Prostate gland (tissue), 2 donors: ENCODE data around the gene IFI16. TPM values are rescaled to one million over a fixed set of nuclear protein-coding genes. Genes with fewer than 3 reads are reported as not detected.
"Not testable (repeated sequence)": the region's sequence is repeated elsewhere in the genome, so short reads cannot be mapped to it uniquely, and the experiment has no call there.

Experiments used
- DNase-seq: peaks from one replicate; pipeline ENCODE4 v3.0.0-alpha.2; 2019; ENCODE audit warnings: low spot score
- H3K27ac ChIP-seq, 2 donors: fragments of 200-600 bp; sonication (generic); 2 replicates each; pipeline ENCODE4 v1.5.1; 2017 to 2019
- H3K27me3 ChIP-seq: fragments of 200-600 bp; sonication (generic); replicated peaks from 2 replicates; pipeline ENCODE4 v1.5.1; 2019; ENCODE audit not compliant: insufficient read depth
- H3K36me3 ChIP-seq, 2 donors: fragments of 200-600 bp; sonication (generic); 1 replicate in 1 of 2; 2 replicates in 1 of 2; pipeline versions ENCODE4 v1.5.1 to v1.8.1; 2017 to 2019
- H3K4me1 ChIP-seq: fragments of 200-600 bp; sonication (generic); replicated peaks from 2 replicates; pipeline ENCODE4 v1.5.1; 2019
- H3K4me3 ChIP-seq, 2 donors: fragments of 200-600 bp; sonication (generic); 2 replicates each; pipeline ENCODE4 v1.5.1; 2017 to 2019
- H3K9me3 ChIP-seq: fragments of 200-600 bp; sonication (generic); 2 replicates; pipeline ENCODE4 v1.5.1; 2017
- CTCF ChIP-seq, 4 experiments: fragments of 200-600 bp in 2 of 4; fragments of 450-650 bp in 2 of 4; sonication (generic) in 2 of 4; IDR thresholded peaks; 1 replicate in 3 of 4; 2 replicates in 1 of 4; pipeline ENCODE4 v1.5.1; 2016 to 2019; ENCODE audit warnings: antibody characterized with exemption in 4 of 4, mild to moderate bottlenecking in 2 of 4, moderate library complexity in 2 of 4
- POLR2A ChIP-seq: fragments of 450-650 bp; IDR thresholded peaks from one replicate; pipeline ENCODE4 v1.6.1; 2016; ENCODE audit warnings: antibody characterized with exemption, mild to moderate bottlenecking
- POLR2AphosphoS5 ChIP-seq: sonication (generic); formaldehyde crosslinking; IDR thresholded peaks from one replicate; pipeline ENCODE4 v1.6.1; 2017; ENCODE audit warnings: antibody characterized with exemption
- WGBS: methylation state at CpG from one replicate; pipeline ENCODE4 v1.1.5; 2018; 5-methylcytosine and 5-hydroxymethylcytosine counted together
- intact Hi-C: fragments of 100-400 bp; cut with DNase I; formaldehyde crosslinking; loops from one replicate; pipeline ENCODE4 v1.14.2; 2022
- total RNA-seq, 2 donors: library from RNA; depleted of rRNA; stranded (reverse); fragments of >200 nt; gene quantifications; one replicate each; pipeline ENCODE4 v1.1.0, GENCODE V29; 2016

Gene IFI16
- total RNA-seq, 2 donors from 2014 or later = 18.2 to 61.3 TPM

GRCh38 chr1:159023723-159024122 lies 14.0 kb downstream of the IFI16 start:
- WGBS = 77% methylated on average over 10 of the region's 10 CpGs
- intact Hi-C loops = no loop called here
- no peaks in the 10 kb centered on the region for H3K27me3 ChIP-seq
- H3K27ac ChIP-seq = no peak overlapping the region
- no peak overlapping the region for H3K4me3 ChIP-seq
- H3K9me3 ChIP-seq = no peaks in the 10 kb centered on the region
- no peaks in the 10 kb centered on the region for H3K4me1 ChIP-seq
- no peaks in the 10 kb centered on the region for H3K36me3 ChIP-seq
- DNase-seq = no peak
- TF ChIP-seq POLR2AphosphoS5 = no peak
- no peak for TF ChIP-seq CTCF (IDR thresholded peaks at IDR 0.05)
- no peak for TF ChIP-seq POLR2A

- Histone ChIP-seq H3K4me3 (no peak overlapping the region), H3K27ac (no peak overlapping the region), H3K36me3 (no peaks in the 10 kb centered on the region), H3K27me3 (no peaks in the 10 kb centered on the region), H3K4me1 (no peaks in the 10 kb centered on the region), H3K9me3 (no peaks in the 10 kb centered on the region)
- TF ChIP-seq POLR2AphosphoS5 (no peak), CTCF (IDR thresholded peaks at IDR 0.05) (no peak), POLR2A (no peak)
- intact Hi-C loops = no loop called here
- WGBS = 95% methylated on average over 7 of the region's 7 CpGs
- no peak for DNase-seq
Measured at GRCh38 chr1:159025043-159025442, 15.3 kb downstream of the IFI16 start.

GRCh38 chr1:159026841-159027240 lies 17.1 kb downstream of the IFI16 start:
- H3K27ac ChIP-seq, DNase-seq, intact Hi-C loops, H3K9me3 ChIP-seq, H3K4me1 ChIP-seq, H3K36me3 ChIP-seq, H3K4me3 ChIP-seq, H3K27me3 ChIP-seq: not testable (repeated sequence)
- WGBS = 76% methylated on average over 2 of the region's 2 CpGs

GRCh38 chr1:159030311-159030710 lies 20.6 kb downstream of the IFI16 start:
- Histone ChIP-seq H3K27ac (no peak overlapping the region), H3K9me3 (no peaks in the 10 kb centered on the region), H3K4me3 (no peak overlapping the region), H3K27me3 (no peaks in the 10 kb centered on the region), H3K4me1 (no peaks in the 10 kb centered on the region), H3K36me3 (no peaks in the 10 kb centered on the region)
- intact Hi-C loops = no loop called here
- no peak for DNase-seq
- WGBS = 92% methylated on average over 1 of the region's 1 CpG
- TF ChIP-seq POLR2AphosphoS5 (no peak), POLR2A (no peak), CTCF (IDR thresholded peaks at IDR 0.05) (no peak)

- intact Hi-C loops = no loop called here
- 71% methylated on average over 3 of the region's 3 CpGs for WGBS
Measured at GRCh38 chr1:159030877-159031447, 21.3 kb downstream of the IFI16 start.

More at GRCh38 chr1:159030877-159031447, 21.3 kb downstream of the IFI16 start:
- Histone ChIP-seq H3K4me1 (no peaks in the 10 kb centered on the region), H3K27ac (no peak overlapping the region), H3K4me3 (no peak overlapping the region), H3K27me3 (no peaks in the 10 kb centered on the region), H3K36me3 (no peaks in the 10 kb centered on the region), H3K9me3 (no peaks in the 10 kb centered on the region)
- DNase-seq = no peak
- no peak for TF ChIP-seq POLR2A
- TF ChIP-seq CTCF (IDR thresholded peaks at IDR 0.05) = no peak
- no peak for TF ChIP-seq POLR2AphosphoS5
